ENCODE measurements around the gene FZD10. TPM values are rescaled to one million over a fixed set of nuclear protein-coding genes. Genes with fewer than 3 reads are reported as not detected.

The FZD10 gene
- total RNA-seq, 2 experiments from 2014 or later = not detected

DNA sequence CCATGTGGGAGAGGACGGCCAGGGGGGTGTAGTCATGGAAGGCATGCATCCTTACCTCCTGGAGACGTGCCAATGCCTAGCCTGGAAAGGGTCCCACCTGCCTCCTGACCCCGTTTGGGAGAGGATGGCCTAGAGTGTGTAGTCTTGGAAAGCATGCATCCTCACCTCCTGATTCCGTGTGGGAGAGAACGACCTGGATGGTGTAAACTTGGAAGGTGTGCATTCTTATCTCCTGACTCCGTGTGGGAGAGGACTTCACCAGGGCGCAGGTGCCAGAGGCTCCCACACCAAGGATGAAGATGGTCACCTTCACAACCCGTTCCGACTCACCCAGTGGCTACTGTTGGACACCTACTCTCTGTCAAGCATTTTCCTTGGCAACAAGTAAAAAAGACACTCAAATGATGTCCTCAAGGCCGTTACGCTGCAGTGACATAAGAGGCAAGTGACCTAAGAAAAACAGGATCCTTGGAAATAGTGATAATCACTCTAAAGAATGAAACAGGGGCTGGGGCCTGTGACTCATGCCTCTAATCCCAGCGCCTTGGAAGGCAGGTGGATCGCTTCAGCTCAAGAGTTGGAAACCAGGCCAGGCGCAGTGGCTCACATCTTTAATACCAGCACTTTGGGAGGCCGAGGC is 37.5 kb upstream of the FZD10 start:
- Mint-ChIP-seq H3K4me3 (no peak overlapping the region), H3K36me3 (ENCODE audit: low read depth) (no peaks in the 10 kb centered on the region), H3K4me1 (ENCODE audit: low read depth) (no peaks in the 10 kb centered on the region), H3K27ac (no peak overlapping the region), H3K27me3 (ENCODE audit: low read depth) (peaks cover 7% of the 10 kb centered on the region), H3K9me3 (no peaks in the 10 kb centered on the region)
- intact Hi-C loops (cut with micrococcal nuclease) = no loop called here
- no peak for DNase-seq
- CTCF ChIA-PET = no interaction called here

DNA sequence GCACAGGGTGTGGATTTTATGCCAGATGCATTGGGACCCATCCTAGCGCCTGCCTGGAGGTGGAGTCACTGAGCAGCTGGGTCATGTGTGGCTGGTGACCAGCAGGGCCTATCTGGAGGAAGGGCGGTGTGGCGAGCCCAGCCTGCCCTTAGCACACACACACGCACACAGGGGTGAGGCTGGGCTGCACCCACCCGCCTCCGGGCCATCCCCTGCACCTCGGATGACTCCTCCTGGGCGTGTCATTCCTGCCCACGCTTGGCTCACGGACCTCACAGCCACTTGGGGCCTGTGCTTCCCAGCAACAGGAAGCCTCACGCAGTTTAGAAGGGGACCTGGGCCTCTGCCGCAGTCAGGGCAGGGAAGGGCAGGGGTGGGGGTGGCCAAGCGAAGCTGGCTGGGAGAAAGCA is 36.2 kb upstream of the FZD10 start:
- DNase-seq = no peak
- H3K36me3 Mint-ChIP-seq (ENCODE audit: low read depth) = no peaks in the 10 kb centered on the region
- CTCF ChIA-PET = no interaction called here
- H3K27me3 Mint-ChIP-seq (ENCODE audit: low read depth) = peaks cover under 1% of the 10 kb centered on the region
- no peak overlapping the region for H3K27ac Mint-ChIP-seq
- H3K4me1 Mint-ChIP-seq (ENCODE audit: low read depth) = no peaks in the 10 kb centered on the region
- intact Hi-C loops (cut with micrococcal nuclease) = no loop called here
- no peaks in the 10 kb centered on the region for H3K9me3 Mint-ChIP-seq
- H3K4me3 Mint-ChIP-seq = no peak overlapping the region

DNA sequence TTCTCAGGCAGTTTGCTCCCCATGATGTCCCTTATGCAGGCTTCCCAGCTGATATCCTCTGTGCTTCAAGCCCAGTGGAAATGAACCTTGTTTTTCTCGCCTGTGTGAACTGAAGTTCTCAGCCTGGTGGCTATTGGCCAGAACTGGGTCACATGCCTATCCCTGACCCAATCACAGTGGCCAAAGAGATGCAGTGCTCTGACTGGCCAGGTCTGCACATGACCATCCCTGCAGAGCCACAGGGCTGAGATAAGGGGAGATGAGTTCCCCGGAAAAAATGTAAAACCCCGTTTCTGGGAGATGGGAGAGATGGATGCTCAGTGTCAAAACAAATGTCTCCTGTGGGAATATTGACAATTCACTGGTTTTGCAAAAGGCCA is 34.7 kb upstream of the FZD10 start:
- DNase-seq = no peak
- Mint-ChIP-seq H3K9me3 (no peaks in the 10 kb centered on the region), H3K4me1 (ENCODE audit: low read depth) (peaks cover under 1% of the 10 kb centered on the region), H3K4me3 (no peak overlapping the region), H3K36me3 (ENCODE audit: low read depth) (no peaks in the 10 kb centered on the region), H3K27ac (no peak overlapping the region), H3K27me3 (ENCODE audit: low read depth) (no peaks in the 10 kb centered on the region)
- intact Hi-C loops (cut with micrococcal nuclease) = no loop called here
- CTCF ChIA-PET = interaction anchor here (1.1 kb wide), 1 partner anchor 11 kb away, joined by 4 read pairs; no protein-coding TSS in a partner anchor

DNA sequence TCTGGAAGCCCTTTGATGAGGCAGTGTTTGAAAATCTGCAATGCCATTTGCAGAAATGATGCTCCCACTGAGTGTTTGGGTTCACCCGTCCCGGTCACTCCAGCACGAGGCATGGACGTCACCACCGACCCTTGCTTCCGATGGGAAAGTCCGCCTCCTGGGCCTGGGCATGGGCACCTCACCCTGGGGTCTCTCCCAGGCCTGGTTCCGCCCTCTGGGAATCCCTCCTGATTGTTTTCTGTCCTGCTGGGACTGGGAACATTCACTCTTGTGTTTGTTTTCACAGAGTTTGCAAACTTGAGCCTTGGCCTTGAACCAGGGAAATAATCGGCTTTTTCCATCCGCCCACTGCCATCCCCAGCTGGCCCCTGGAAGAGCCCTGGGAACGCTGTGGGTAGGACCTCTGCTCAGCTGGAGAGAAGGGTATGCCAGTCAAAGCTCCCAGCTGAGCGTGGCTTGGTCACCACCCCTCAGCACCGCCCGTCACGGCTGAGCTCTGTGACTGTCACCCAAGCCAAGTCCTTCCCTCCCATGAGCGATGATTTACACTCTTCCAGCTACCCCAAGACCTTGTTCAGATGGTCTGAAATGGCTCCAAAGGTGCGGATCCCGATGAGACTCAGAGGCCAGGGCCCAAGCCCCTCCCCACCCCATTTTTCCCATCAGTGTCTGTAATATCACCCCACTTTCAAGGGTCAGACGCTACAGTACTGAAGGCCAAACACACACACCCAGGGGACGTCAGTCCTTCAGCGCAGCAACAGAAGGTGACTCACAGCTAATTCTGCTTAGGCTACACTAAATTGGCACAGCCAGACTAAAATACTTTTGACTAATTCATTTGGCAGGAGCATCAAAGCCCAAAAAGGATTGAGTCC is 34.1 kb upstream of the FZD10 start:
- CTCF ChIA-PET = no interaction called here
- H3K36me3 Mint-ChIP-seq (ENCODE audit: low read depth) = no peaks in the 10 kb centered on the region
- no peak for DNase-seq
- no peak overlapping the region for H3K27ac Mint-ChIP-seq
- H3K4me1 Mint-ChIP-seq (ENCODE audit: low read depth) = peaks cover 6% of the 10 kb centered on the region
- H3K9me3 Mint-ChIP-seq = no peaks in the 10 kb centered on the region
- H3K27me3 Mint-ChIP-seq (ENCODE audit: low read depth) = no peaks in the 10 kb centered on the region
- intact Hi-C loops (cut with micrococcal nuclease) = no loop called here
- no peak overlapping the region for H3K4me3 Mint-ChIP-seq

DNA sequence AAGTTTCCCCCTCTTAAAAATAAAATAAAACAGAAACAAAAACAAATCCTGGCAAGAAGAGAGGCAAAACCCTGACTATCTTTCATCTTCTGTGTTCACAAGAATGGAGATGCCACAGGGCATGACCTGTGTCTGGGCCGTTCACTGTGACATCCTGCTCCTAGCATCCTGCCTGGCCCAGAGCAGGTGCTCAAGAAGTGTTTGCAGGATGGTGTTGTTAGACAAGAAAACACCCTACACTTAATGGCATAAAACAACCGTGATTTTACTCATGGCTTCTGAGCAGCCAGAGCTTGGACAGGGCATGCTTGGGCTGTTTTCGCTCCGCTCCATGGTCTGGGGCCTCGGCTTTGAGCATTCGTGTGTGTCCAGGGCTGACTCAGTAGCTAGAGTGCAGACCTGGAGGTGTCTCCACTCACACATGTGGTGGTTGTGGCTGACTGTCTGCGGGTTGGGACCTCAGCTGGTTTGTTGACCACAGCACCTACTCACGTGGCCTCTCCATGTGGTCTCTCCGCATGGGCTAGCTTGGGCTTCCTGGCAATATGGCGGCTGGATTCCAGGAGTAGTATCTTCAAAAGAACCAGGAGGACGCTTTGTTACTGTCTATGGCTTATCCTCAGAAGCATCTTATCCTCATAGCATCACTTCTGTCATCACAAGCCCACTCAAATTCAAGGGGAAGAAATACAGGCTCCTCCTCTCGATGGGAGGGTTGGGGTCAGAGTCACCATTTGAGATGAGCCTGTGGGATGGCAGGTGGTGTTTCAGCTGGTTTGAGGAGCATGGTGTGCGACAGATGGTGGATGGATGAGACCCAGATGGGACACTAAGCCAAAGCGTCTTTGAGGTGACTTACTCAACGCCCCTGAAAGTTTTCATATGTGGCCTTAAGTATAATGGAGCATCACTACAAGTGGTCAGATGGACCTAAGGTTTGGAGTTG is 33.2 kb upstream of the FZD10 start:
- intact Hi-C loops (cut with micrococcal nuclease) = no loop called here
- no peaks in the 10 kb centered on the region for H3K9me3 Mint-ChIP-seq
- no peak overlapping the region for H3K27ac Mint-ChIP-seq
- no peak overlapping the region for H3K4me3 Mint-ChIP-seq
- no peaks in the 10 kb centered on the region for H3K27me3 Mint-ChIP-seq (ENCODE audit: low read depth)
- DNase-seq = no peak
- no peaks in the 10 kb centered on the region for H3K36me3 Mint-ChIP-seq (ENCODE audit: low read depth)
- H3K4me1 Mint-ChIP-seq (ENCODE audit: low read depth) = peaks cover 12% of the 10 kb centered on the region
- CTCF ChIA-PET = no interaction called here

DNA sequence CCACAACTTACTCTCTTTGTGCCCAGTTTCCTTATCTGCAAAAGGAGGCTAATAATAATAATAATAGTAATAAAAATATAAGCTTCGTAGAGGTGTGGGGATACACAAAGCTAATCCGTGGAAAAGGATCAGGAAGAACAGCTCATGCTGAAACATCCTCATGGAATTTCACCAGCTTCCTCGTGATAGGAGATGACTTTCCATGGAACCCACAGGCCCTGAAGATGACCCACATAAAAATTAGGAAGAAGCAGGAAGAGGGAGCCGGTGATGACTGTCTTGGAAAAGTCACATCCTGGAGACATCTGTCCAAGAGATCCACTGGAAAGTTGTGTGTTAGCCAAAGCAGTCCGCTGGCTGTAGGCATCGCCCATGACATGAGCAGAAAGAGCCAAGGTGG is 31.9 kb upstream of the FZD10 start:
- intact Hi-C loops (cut with micrococcal nuclease) = no loop called here
- DNase-seq = no peak
- no peaks in the 10 kb centered on the region for H3K36me3 Mint-ChIP-seq (ENCODE audit: low read depth)
- H3K27me3 Mint-ChIP-seq (ENCODE audit: low read depth) = no peaks in the 10 kb centered on the region
- CTCF ChIA-PET = no interaction called here
- peaks cover 19% of the 10 kb centered on the region for H3K4me1 Mint-ChIP-seq (ENCODE audit: low read depth)
- no peaks in the 10 kb centered on the region for H3K9me3 Mint-ChIP-seq
- H3K27ac Mint-ChIP-seq = no peak overlapping the region
- no peak overlapping the region for H3K4me3 Mint-ChIP-seq

DNA sequence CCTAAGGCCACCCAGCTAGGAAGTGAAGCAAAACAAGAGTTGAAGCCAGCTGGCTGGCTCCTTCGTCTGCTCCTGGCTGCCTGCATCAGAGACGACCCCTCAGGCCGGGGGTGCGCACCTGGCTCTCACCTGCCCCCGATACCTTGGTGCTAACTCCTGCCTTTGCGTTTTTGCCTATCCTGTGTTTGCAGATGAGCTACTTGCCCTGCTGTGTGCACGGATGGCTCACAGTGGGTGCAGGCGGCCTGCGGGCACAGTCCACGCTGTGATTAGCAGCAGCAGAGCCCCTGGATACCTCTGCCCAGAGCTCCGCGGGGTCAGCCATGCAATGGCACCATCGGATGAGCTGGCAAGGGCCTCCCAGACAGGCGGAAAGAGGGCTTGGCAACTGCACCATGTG is 31.2 kb upstream of the FZD10 start:
- CTCF ChIA-PET = interaction anchor here (0.7 kb wide), 1 partner anchor 31 kb away, joined by 3 read pairs; no protein-coding TSS in a partner anchor
- Mint-ChIP-seq H3K27me3 (ENCODE audit: low read depth) (no peaks in the 10 kb centered on the region), H3K4me3 (no peak overlapping the region), H3K4me1 (ENCODE audit: low read depth) (peaks cover 19% of the 10 kb centered on the region), H3K9me3 (no peaks in the 10 kb centered on the region), H3K27ac (no peak overlapping the region), H3K36me3 (ENCODE audit: low read depth) (no peaks in the 10 kb centered on the region)
- DNase-seq = no peak
- intact Hi-C loops (cut with micrococcal nuclease) = no loop called here

DNA sequence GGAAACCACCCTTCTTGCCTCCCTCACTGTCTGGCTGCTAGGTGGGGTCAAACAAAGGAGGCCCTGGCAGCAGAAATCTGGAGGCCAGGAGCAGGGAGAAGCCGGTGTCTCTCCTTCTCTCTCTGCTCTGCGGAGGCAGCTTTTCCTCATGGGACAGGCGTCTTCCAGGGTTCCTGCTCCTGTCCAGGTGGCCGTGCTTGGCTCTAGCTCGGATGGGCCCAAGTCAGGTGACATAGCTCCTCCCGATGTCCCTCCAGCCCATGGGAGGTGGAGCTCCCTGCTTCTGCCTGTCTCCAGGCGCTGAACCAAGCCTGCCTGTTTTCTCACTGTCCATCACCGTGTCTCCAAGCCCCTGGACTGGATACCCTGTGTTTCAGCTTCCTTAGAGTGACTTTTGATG is 30.5 kb upstream of the FZD10 start:
- Mint-ChIP-seq H3K4me3 (no peak overlapping the region), H3K36me3 (ENCODE audit: low read depth) (no peaks in the 10 kb centered on the region), H3K27ac (no peak overlapping the region), H3K4me1 (ENCODE audit: low read depth) (peaks cover 19% of the 10 kb centered on the region), H3K27me3 (ENCODE audit: low read depth) (no peaks in the 10 kb centered on the region), H3K9me3 (no peaks in the 10 kb centered on the region)
- CTCF ChIA-PET = interaction anchor here (0.7 kb wide), 1 partner anchor 32 kb away, joined by 3 read pairs; no protein-coding TSS in a partner anchor
- intact Hi-C loops (cut with micrococcal nuclease) = no loop called here
- no peak for DNase-seq

DNA sequence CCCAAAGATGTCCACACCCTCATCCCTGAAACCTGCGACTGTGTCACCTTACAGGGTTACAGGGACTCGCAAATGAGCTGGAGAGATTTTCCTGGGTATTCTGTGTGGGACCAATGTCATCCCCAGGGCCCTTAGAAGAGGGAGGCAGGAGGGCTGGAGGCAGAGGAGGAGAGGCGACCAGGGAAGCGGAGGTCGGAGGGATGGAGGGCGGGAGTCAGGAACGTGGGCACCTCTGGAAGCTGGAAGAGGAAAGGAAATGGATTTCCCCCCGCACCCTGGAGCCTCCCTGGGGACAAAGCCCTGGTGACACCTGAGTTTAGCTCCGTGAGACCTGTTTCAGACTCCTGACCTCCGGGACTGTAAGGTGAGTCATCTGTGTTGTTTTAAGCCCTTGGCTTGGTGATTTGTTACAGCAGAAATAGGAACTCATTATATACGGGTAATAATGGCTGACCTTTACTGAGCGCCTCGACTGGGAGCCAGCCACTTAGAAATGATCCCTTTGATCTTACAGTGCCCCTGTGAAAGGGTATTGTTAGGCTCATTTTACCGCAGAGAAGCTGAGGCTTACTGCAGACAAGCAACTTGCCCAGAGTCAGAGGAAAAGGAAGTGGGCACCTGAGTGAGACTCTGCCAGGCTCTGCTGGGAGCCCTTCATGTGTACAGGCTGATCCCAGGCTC is 29.3 kb upstream of the FZD10 start:
- CTCF ChIA-PET = no interaction called here
- Mint-ChIP-seq H3K27ac (no peak overlapping the region), H3K4me3 (no peak overlapping the region), H3K27me3 (ENCODE audit: low read depth) (no peaks in the 10 kb centered on the region), H3K4me1 (ENCODE audit: low read depth) (peaks cover 19% of the 10 kb centered on the region), H3K9me3 (no peaks in the 10 kb centered on the region), H3K36me3 (ENCODE audit: low read depth) (no peaks in the 10 kb centered on the region)
- DNase-seq = no peak
- intact Hi-C loops (cut with micrococcal nuclease) = no loop called here

DNA sequence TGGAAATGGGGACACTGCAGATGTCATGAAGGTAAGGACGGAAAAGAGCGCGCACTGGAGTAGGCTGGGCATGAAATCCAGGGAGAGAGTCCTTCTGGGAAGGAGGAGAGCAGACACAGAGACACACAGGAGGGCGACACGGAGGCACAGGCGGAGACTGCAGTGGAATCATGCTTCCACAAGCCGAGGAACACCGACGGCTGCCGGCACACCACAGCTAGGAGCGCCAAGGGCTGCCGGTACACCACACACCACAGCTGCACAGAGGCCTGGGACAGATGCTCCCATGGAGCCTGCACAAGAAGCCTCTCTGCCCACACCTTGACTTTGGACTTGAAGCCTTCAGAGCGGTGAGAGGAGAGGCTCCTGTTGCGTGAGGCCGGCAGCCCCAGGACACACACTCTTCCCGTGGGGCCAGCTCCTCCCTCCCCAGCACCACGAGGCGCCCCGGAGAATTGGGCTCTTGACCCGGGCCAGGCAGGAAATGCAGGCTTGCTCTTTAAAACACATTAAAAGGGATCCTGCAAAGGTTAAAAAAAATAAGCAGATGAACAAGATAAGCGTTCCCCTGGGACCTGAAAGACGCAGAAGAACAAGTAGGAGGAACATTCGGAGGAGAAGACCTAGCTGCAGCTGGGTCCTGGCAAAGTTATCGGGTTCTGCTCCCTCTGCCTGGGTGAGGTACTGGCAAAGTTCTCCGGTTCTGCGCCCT is 28.3 kb upstream of the FZD10 start:
- DNase-seq = no peak
- Mint-ChIP-seq H3K27me3 (ENCODE audit: low read depth) (peaks cover 6% of the 10 kb centered on the region), H3K36me3 (ENCODE audit: low read depth) (no peaks in the 10 kb centered on the region), H3K4me1 (ENCODE audit: low read depth) (peaks cover 19% of the 10 kb centered on the region), H3K9me3 (no peaks in the 10 kb centered on the region), H3K4me3 (no peak overlapping the region), H3K27ac (no peak overlapping the region)
- intact Hi-C loops (cut with micrococcal nuclease) = no loop called here
- CTCF ChIA-PET = no interaction called here

DNA sequence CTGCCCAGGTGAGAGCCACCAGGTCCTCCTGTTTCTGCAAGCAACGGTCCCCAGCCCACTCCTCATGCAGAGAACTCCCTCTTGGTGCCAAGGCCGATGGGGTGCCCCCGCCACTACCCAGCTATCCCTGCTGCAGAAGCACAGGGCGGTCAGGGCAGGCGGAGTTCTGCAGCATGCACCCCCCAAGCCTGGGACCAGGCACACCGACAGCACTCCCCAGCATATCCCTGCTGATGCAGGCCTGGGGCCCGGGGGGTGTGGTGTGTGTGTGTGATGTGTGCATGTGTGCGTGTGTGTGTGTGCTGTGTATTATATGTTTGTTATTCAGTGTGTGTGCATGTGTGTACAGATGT is 27.7 kb upstream of the FZD10 start:
- Mint-ChIP-seq H3K4me1 (ENCODE audit: low read depth) (peaks cover 19% of the 10 kb centered on the region), H3K27me3 (ENCODE audit: low read depth) (peaks cover 6% of the 10 kb centered on the region), H3K4me3 (no peak overlapping the region), H3K27ac (no peak overlapping the region), H3K9me3 (no peaks in the 10 kb centered on the region), H3K36me3 (ENCODE audit: low read depth) (no peaks in the 10 kb centered on the region)
- CTCF ChIA-PET = no interaction called here
- no peak for DNase-seq
- intact Hi-C loops (cut with micrococcal nuclease) = no loop called here
